ENCODE results near the gene UBE2O.

DNA sequence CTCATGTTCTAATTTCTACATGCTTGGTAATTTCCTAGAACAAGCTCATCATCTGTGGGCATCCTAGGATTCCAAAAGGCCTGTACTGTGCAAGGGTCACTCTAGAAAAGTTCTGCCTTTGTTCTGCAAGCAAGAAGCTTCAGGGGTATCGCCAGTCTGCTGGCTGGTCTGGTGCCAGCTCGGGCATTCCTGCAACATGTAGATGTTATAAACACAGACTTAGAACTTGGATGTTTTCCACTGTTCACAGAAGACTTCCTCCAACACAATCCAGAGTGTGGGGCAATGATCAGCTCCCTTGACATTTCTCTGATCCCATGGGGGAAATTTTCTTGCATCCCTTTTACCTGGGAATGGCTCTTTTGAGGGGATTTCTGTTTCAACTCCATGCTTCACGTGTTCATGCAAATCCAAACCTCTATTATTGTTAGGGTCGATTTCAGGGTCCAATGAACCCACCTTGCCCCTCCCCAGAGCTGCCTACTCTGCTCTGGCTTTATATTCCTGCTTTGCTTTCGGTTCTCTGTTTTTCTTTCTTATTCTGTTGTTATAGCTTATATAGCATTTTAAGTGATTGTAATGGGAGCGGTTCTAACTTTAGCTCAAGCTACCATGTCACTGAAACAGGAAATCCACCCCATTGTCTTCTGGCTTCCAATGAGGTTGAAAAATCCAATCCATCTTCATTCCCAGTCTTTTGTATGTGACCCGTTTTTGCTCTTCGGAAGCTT, 25.3 kb downstream of the UBE2O start:
- TF ChIP-seq CTCF (conservative IDR thresholded peaks at IDR 0.05 in 1 of 2, IDR thresholded peaks at IDR 0.05 in 1 of 2; ENCODE audit: low read depth in 1 of 2, low read length in 2 of 2), result no peak
- no peak for TF ChIP-seq EZH2 (IDR thresholded peaks at IDR 0.05; ENCODE audit: low read length, missing control alignments)

Measured in fibroblast of lung (primary cell).